Measurements from ENCODE around the gene SLC39A11.

Gene SLC39A11

GRCh38 chr17:72962106-72962505, 130.4 kb downstream of the SLC39A11 start (continued):
- TF ChIP-seq, protein P1, sequence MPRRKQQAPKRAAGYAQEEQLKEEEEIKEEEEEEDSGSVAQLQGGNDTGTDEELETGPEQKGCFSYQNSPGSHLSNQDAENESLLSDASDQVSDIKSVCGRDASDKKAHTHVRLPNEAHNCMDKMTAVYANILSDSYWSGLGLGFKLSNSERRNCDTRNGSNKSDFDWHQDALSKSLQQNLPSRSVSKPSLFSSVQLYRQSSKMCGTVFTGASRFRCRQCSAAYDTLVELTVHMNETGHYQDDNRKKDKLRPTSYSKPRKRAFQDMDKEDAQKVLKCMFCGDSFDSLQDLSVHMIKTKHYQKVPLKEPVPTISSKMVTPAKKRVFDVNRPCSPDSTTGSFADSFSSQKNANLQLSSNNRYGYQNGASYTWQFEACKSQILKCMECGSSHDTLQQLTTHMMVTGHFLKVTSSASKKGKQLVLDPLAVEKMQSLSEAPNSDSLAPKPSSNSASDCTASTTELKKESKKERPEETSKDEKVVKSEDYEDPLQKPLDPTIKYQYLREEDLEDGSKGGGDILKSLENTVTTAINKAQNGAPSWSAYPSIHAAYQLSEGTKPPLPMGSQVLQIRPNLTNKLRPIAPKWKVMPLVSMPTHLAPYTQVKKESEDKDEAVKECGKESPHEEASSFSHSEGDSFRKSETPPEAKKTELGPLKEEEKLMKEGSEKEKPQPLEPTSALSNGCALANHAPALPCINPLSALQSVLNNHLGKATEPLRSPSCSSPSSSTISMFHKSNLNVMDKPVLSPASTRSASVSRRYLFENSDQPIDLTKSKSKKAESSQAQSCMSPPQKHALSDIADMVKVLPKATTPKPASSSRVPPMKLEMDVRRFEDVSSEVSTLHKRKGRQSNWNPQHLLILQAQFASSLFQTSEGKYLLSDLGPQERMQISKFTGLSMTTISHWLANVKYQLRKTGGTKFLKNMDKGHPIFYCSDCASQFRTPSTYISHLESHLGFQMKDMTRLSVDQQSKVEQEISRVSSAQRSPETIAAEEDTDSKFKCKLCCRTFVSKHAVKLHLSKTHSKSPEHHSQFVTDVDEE (CRISPR knock-in tag; IDR thresholded peaks at IDR 0.05): no peak
- TF ChIP-seq ZFP30 (CRISPR knock-in tag; IDR thresholded peaks at IDR 0.05) (no peak), ZC3H10 (CRISPR knock-in tag; IDR thresholded peaks at IDR 0.05) (no peak), TOX (CRISPR knock-in tag; IDR thresholded peaks at IDR 0.05; ENCODE audit: borderline replicate concordance) (no peak), PPARA (CRISPR knock-in tag; IDR thresholded peaks at IDR 0.05; ENCODE audit: borderline replicate concordance) (no peak)
- TF ChIP-seq, protein P2, sequence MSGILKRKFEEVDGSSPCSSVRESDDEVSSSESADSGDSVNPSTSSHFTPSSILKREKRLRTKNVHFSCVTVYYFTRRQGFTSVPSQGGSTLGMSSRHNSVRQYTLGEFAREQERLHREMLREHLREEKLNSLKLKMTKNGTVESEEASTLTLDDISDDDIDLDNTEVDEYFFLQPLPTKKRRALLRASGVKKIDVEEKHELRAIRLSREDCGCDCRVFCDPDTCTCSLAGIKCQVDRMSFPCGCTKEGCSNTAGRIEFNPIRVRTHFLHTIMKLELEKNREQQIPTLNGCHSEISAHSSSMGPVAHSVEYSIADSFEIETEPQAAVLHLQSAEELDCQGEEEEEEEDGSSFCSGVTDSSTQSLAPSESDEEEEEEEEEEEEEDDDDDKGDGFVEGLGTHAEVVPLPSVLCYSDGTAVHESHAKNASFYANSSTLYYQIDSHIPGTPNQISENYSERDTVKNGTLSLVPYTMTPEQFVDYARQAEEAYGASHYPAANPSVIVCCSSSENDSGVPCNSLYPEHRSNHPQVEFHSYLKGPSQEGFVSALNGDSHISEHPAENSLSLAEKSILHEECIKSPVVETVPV (CRISPR knock-in tag; IDR thresholded peaks at IDR 0.05): no peak

- ATAC-seq: no peak
- TF ChIP-seq, protein P3, sequence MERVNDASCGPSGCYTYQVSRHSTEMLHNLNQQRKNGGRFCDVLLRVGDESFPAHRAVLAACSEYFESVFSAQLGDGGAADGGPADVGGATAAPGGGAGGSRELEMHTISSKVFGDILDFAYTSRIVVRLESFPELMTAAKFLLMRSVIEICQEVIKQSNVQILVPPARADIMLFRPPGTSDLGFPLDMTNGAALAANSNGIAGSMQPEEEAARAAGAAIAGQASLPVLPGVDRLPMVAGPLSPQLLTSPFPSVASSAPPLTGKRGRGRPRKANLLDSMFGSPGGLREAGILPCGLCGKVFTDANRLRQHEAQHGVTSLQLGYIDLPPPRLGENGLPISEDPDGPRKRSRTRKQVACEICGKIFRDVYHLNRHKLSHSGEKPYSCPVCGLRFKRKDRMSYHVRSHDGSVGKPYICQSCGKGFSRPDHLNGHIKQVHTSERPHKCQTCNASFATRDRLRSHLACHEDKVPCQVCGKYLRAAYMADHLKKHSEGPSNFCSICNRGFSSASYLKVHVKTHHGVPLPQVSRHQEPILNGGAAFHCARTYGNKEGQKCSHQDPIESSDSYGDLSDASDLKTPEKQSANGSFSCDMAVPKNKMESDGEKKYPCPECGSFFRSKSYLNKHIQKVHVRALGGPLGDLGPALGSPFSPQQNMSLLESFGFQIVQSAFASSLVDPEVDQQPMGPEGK (CRISPR knock-in tag; IDR thresholded peaks at IDR 0.05; ENCODE audit: borderline replicate concordance): no peak
- TF ChIP-seq, protein P4, sequence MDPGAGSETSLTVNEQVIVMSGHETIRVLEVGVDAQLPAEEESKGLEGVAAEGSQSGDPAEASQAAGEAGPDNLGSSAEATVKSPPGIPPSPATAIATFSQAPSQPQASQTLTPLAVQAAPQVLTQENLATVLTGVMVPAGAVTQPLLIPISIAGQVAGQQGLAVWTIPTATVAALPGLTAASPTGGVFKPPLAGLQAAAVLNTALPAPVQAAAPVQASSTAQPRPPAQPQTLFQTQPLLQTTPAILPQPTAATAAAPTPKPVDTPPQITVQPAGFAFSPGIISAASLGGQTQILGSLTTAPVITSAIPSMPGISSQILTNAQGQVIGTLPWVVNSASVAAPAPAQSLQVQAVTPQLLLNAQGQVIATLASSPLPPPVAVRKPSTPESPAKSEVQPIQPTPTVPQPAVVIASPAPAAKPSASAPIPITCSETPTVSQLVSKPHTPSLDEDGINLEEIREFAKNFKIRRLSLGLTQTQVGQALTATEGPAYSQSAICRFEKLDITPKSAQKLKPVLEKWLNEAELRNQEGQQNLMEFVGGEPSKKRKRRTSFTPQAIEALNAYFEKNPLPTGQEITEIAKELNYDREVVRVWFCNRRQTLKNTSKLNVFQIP (CRISPR knock-in tag; IDR thresholded peaks at IDR 0.05; ENCODE audit: borderline replicate concordance, low read depth): no peak
- TF ChIP-seq ESRRG (CRISPR knock-in tag; IDR thresholded peaks at IDR 0.05) (no peak), CSDC2 (CRISPR knock-in tag; IDR thresholded peaks at IDR 0.05) (no peak), ISL1 (CRISPR knock-in tag; IDR thresholded peaks at IDR 0.05) (no peak), ZNF70 (CRISPR knock-in tag; IDR thresholded peaks at IDR 0.05) (no peak), ZNF565 (CRISPR knock-in tag; conservative IDR thresholded peaks at IDR 0.05; ENCODE audit: low read depth) (no peak), PPARA (CRISPR knock-in tag; IDR thresholded peaks at IDR 0.05; ENCODE audit: borderline replicate concordance) (no peak), ZFP3 (CRISPR knock-in tag; IDR thresholded peaks at IDR 0.05) (no peak), ZC3H10 (CRISPR knock-in tag; IDR thresholded peaks at IDR 0.05) (no peak), RARB (CRISPR knock-in tag; IDR thresholded peaks at IDR 0.05) (no peak), ZNF8 (CRISPR knock-in tag; IDR thresholded peaks at IDR 0.05) (no peak)
Measured at GRCh38 chr17:72955391-72956140, 136.9 kb downstream of the SLC39A11 start.

DNA sequence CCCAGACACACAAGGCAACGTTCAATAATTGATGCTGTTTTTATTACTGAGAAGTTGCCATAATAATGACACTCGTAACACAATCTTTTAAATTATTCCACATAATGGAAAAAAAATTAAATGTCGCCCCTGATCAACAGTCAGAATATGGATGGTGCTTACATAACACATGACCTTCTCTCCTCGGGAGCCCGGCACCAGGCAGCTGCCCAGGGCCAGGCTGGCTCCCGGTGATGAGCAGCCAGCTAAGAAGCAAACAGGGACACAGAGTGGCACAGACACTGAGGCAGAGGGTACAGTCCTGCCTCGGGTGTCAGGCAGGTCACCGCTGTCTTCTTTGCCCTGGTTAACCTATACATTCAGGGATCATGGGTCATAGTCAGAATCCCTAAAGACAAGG, 137.9 kb downstream of the SLC39A11 start:
- ATAC-seq: no peak
- TF ChIP-seq ARNTL (CRISPR knock-in tag; IDR thresholded peaks at IDR 0.05; ENCODE audit: borderline replicate concordance, low read depth) (no peak), BACH2 (CRISPR knock-in tag; IDR thresholded peaks at IDR 0.05; ENCODE audit: borderline replicate concordance) (no peak), ZNF565 (CRISPR knock-in tag; conservative IDR thresholded peaks at IDR 0.05; ENCODE audit: low read depth) (no peak), TCF4 (CRISPR knock-in tag; IDR thresholded peaks at IDR 0.05; ENCODE audit: borderline replicate concordance) (no peak), SNAI2 (CRISPR knock-in tag; IDR thresholded peaks at IDR 0.05) (no peak), CREB5 (CRISPR knock-in tag; IDR thresholded peaks at IDR 0.05; ENCODE audit: low read depth) (no peak), ESRRG (CRISPR knock-in tag; IDR thresholded peaks at IDR 0.05) (no peak), TOX (CRISPR knock-in tag; IDR thresholded peaks at IDR 0.05; ENCODE audit: borderline replicate concordance) (no peak), CSDC2 (CRISPR knock-in tag; IDR thresholded peaks at IDR 0.05) (no peak), ZNF70 (CRISPR knock-in tag; IDR thresholded peaks at IDR 0.05) (no peak)
- TF ChIP-seq, protein P4 (CRISPR knock-in tag; IDR thresholded peaks at IDR 0.05; ENCODE audit: borderline replicate concordance, low read depth): no peak
- TF ChIP-seq, protein P2 (CRISPR knock-in tag; IDR thresholded peaks at IDR 0.05): no peak
- TF ChIP-seq, protein P1 (CRISPR knock-in tag; IDR thresholded peaks at IDR 0.05): no peak

Measured in SK-N-SH treated with all-trans-retinoic acid at 6 μM for 48 hours (cell line).